ENCODE measurements around the gene UGT3A1.

The UGT3A1 gene

GRCh38 chr5:35924122-35924949 lies 66.9 kb downstream of the UGT3A1 start:
- H3K9me3 ChIP-seq (ENCODE audit: control insufficient read depth in 5 of 5, low read length in 5 of 5): peaks cover 0 to 4% (median 0%) of the 10 kb centered on the region in 5 donors
- H3K4me3 ChIP-seq (ENCODE audit: low read depth in 1 of 5, low read length in 5 of 5): peak overlapping the region in 2 of 5 donors; percentile 5 to 22
- peaks cover 14 to 23% (median 18%) of the 10 kb centered on the region in 5 donors for H3K27me3 ChIP-seq (ENCODE audit: control insufficient read depth in 5 of 5, insufficient read depth in 4 of 5, low read length in 5 of 5)
- H3K36me3 ChIP-seq (ENCODE audit: control insufficient read depth in 5 of 5, insufficient read depth in 5 of 5, low read length in 5 of 5): no peaks in the 10 kb centered on the region
- no peak overlapping the region for H3K27ac ChIP-seq (ENCODE audit: low read depth, low read length)
- no peak overlapping the region for H3K9ac ChIP-seq (ENCODE audit: low read length in 5 of 5)
- peaks cover 0 to 12% (median 5%) of the 10 kb centered on the region in 5 donors for H3K4me1 ChIP-seq (ENCODE audit: control insufficient read depth in 5 of 5, insufficient read depth in 5 of 5, low read length in 5 of 5)

GRCh38 chr5:35922468-35922867 lies 68.7 kb downstream of the UGT3A1 start:
- peaks cover 0 to 12% (median 5%) of the 10 kb centered on the region in 5 donors for H3K4me1 ChIP-seq (ENCODE audit: control insufficient read depth in 5 of 5, insufficient read depth in 5 of 5, low read length in 5 of 5)
- peaks cover 14 to 23% (median 18%) of the 10 kb centered on the region in 5 donors for H3K27me3 ChIP-seq (ENCODE audit: control insufficient read depth in 5 of 5, insufficient read depth in 4 of 5, low read length in 5 of 5)
- peaks cover 0 to 4% (median 0%) of the 10 kb centered on the region in 5 donors for H3K9me3 ChIP-seq (ENCODE audit: control insufficient read depth in 5 of 5, low read length in 5 of 5)
- H3K4me3 ChIP-seq (ENCODE audit: low read depth in 1 of 5, low read length in 5 of 5): no peak overlapping the region
- H3K27ac ChIP-seq (ENCODE audit: low read depth, low read length): no peak overlapping the region
- no peaks in the 10 kb centered on the region for H3K36me3 ChIP-seq (ENCODE audit: control insufficient read depth in 5 of 5, insufficient read depth in 5 of 5, low read length in 5 of 5)
- no peak overlapping the region for H3K9ac ChIP-seq (ENCODE audit: low read length in 5 of 5)

- H3K27ac ChIP-seq (ENCODE audit: low read depth, low read length): no peak overlapping the region
- no peak overlapping the region for H3K4me3 ChIP-seq (ENCODE audit: low read depth in 1 of 5, low read length in 5 of 5)
- H3K4me1 ChIP-seq (ENCODE audit: control insufficient read depth in 5 of 5, insufficient read depth in 5 of 5, low read length in 5 of 5): peaks cover 0 to 12% (median 5%) of the 10 kb centered on the region in 5 donors
- no peaks in the 10 kb centered on the region for H3K36me3 ChIP-seq (ENCODE audit: control insufficient read depth in 5 of 5, insufficient read depth in 5 of 5, low read length in 5 of 5)
- H3K9ac ChIP-seq (ENCODE audit: low read length in 5 of 5): no peak overlapping the region
- H3K27me3 ChIP-seq (ENCODE audit: control insufficient read depth in 5 of 5, insufficient read depth in 4 of 5, low read length in 5 of 5): peaks cover 12 to 21% (median 18%) of the 10 kb centered on the region in 5 donors
- peaks cover 0 to 4% (median 0%) of the 10 kb centered on the region in 5 donors for H3K9me3 ChIP-seq (ENCODE audit: control insufficient read depth in 5 of 5, low read length in 5 of 5)
Observed at GRCh38 chr5:35921930-35922329, 69.3 kb downstream of the UGT3A1 start.

- Histone ChIP-seq H3K27me3 (ENCODE audit: control insufficient read depth in 5 of 5, insufficient read depth in 4 of 5, low read length in 5 of 5) (peaks cover 10 to 21% (median 13%) of the 10 kb centered on the region in 5 donors), H3K36me3 (ENCODE audit: control insufficient read depth in 5 of 5, insufficient read depth in 5 of 5, low read length in 5 of 5) (no peaks in the 10 kb centered on the region), H3K4me3 (ENCODE audit: low read depth in 1 of 5, low read length in 5 of 5) (no peak overlapping the region), H3K4me1 (ENCODE audit: control insufficient read depth in 5 of 5, insufficient read depth in 5 of 5, low read length in 5 of 5) (peaks cover 0 to 7% (median 0%) of the 10 kb centered on the region in 5 donors), H3K27ac (ENCODE audit: low read depth, low read length) (no peak overlapping the region), H3K9ac (ENCODE audit: low read length in 5 of 5) (no peak overlapping the region), H3K9me3 (ENCODE audit: control insufficient read depth in 5 of 5, low read length in 5 of 5) (peaks cover 0 to 4% (median 0%) of the 10 kb centered on the region in 5 donors)
Observed at GRCh38 chr5:35920890-35921289, 70.3 kb downstream of the UGT3A1 start.

- Histone ChIP-seq H3K27ac (ENCODE audit: low read depth, low read length) (no peak overlapping the region), H3K4me3 (ENCODE audit: low read depth in 1 of 5, low read length in 5 of 5) (no peak overlapping the region), H3K9ac (ENCODE audit: low read length in 5 of 5) (no peak overlapping the region), H3K36me3 (ENCODE audit: control insufficient read depth in 5 of 5, insufficient read depth in 5 of 5, low read length in 5 of 5) (no peaks in the 10 kb centered on the region), H3K9me3 (ENCODE audit: control insufficient read depth in 5 of 5, low read length in 5 of 5) (peaks cover 0 to 4% (median 0%) of the 10 kb centered on the region in 5 donors), H3K4me1 (ENCODE audit: control insufficient read depth in 5 of 5, insufficient read depth in 5 of 5, low read length in 5 of 5) (no peaks in the 10 kb centered on the region), H3K27me3 (ENCODE audit: control insufficient read depth in 5 of 5, insufficient read depth in 4 of 5, low read length in 5 of 5) (peaks cover 0 to 14% (median 3%) of the 10 kb centered on the region in 5 donors)
Observed at GRCh38 chr5:35919191-35919590, 72.0 kb downstream of the UGT3A1 start.

GRCh38 chr5:35908814-35909213 lies 82.4 kb downstream of the UGT3A1 start:
- Histone ChIP-seq H3K9me3 (ENCODE audit: control insufficient read depth in 5 of 5, low read length in 5 of 5) (peaks cover 0 to 4% (median 0%) of the 10 kb centered on the region in 5 donors), H3K36me3 (ENCODE audit: control insufficient read depth in 5 of 5, insufficient read depth in 5 of 5, low read length in 5 of 5) (no peaks in the 10 kb centered on the region), H3K4me3 (ENCODE audit: low read depth in 1 of 5, low read length in 5 of 5) (no peak overlapping the region), H3K27me3 (ENCODE audit: control insufficient read depth in 5 of 5, insufficient read depth in 4 of 5, low read length in 5 of 5) (no peaks in the 10 kb centered on the region), H3K4me1 (ENCODE audit: control insufficient read depth in 5 of 5, insufficient read depth in 5 of 5, low read length in 5 of 5) (no peaks in the 10 kb centered on the region), H3K9ac (ENCODE audit: low read length in 5 of 5) (no peak overlapping the region), H3K27ac (ENCODE audit: low read depth, low read length) (no peak overlapping the region)

- Histone ChIP-seq H3K27ac (ENCODE audit: low read depth, low read length) (no peak overlapping the region), H3K9ac (ENCODE audit: low read length in 5 of 5) (no peak overlapping the region), H3K4me1 (ENCODE audit: control insufficient read depth in 5 of 5, insufficient read depth in 5 of 5, low read length in 5 of 5) (no peaks in the 10 kb centered on the region), H3K36me3 (ENCODE audit: control insufficient read depth in 5 of 5, insufficient read depth in 5 of 5, low read length in 5 of 5) (no peaks in the 10 kb centered on the region), H3K27me3 (ENCODE audit: control insufficient read depth in 5 of 5, insufficient read depth in 4 of 5, low read length in 5 of 5) (no peaks in the 10 kb centered on the region), H3K9me3 (ENCODE audit: control insufficient read depth in 5 of 5, low read length in 5 of 5) (peaks cover 0 to 4% (median 0%) of the 10 kb centered on the region in 5 donors), H3K4me3 (ENCODE audit: low read depth in 1 of 5, low read length in 5 of 5) (no peak overlapping the region)
Observed at GRCh38 chr5:35908228-35908627, 83.0 kb downstream of the UGT3A1 start.

GRCh38 chr5:35904443-35905132 lies 86.6 kb downstream of the UGT3A1 start:
- Histone ChIP-seq H3K9ac (ENCODE audit: low read length in 5 of 5) (no peak overlapping the region), H3K4me3 (ENCODE audit: low read depth in 1 of 5, low read length in 5 of 5) (no peak overlapping the region), H3K27ac (ENCODE audit: low read depth, low read length) (no peak overlapping the region), H3K36me3 (ENCODE audit: control insufficient read depth in 5 of 5, insufficient read depth in 5 of 5, low read length in 5 of 5) (no peaks in the 10 kb centered on the region), H3K4me1 (ENCODE audit: control insufficient read depth in 5 of 5, insufficient read depth in 5 of 5, low read length in 5 of 5) (no peaks in the 10 kb centered on the region), H3K27me3 (ENCODE audit: control insufficient read depth in 5 of 5, insufficient read depth in 4 of 5, low read length in 5 of 5) (no peaks in the 10 kb centered on the region), H3K9me3 (ENCODE audit: control insufficient read depth in 5 of 5, low read length in 5 of 5) (peaks cover 0 to 3% (median 0%) of the 10 kb centered on the region in 5 donors)

GRCh38 chr5:35903631-35904203 lies 87.5 kb downstream of the UGT3A1 start:
- Histone ChIP-seq H3K4me1 (ENCODE audit: control insufficient read depth in 5 of 5, insufficient read depth in 5 of 5, low read length in 5 of 5) (no peaks in the 10 kb centered on the region), H3K27ac (ENCODE audit: low read depth, low read length) (no peak overlapping the region), H3K9me3 (ENCODE audit: control insufficient read depth in 5 of 5, low read length in 5 of 5) (peaks cover 0 to 3% (median 0%) of the 10 kb centered on the region in 5 donors), H3K36me3 (ENCODE audit: control insufficient read depth in 5 of 5, insufficient read depth in 5 of 5, low read length in 5 of 5) (no peaks in the 10 kb centered on the region), H3K4me3 (ENCODE audit: low read depth in 1 of 5, low read length in 5 of 5) (no peak overlapping the region), H3K9ac (ENCODE audit: low read length in 5 of 5) (no peak overlapping the region), H3K27me3 (ENCODE audit: control insufficient read depth in 5 of 5, insufficient read depth in 4 of 5, low read length in 5 of 5) (no peaks in the 10 kb centered on the region)

Measured in subcutaneous abdominal adipose tissue (tissue), 5 donors.